ENCODE data around the gene PCDHB13.

- TF ChIP-seq CTCF (conservative IDR thresholded peaks at IDR 0.05 in 1 of 2, IDR thresholded peaks at IDR 0.05 in 1 of 2; ENCODE audit: extremely low read depth in 1 of 2, insufficient read depth in 1 of 2, low read depth in 1 of 2, low read length in 2 of 2) (peak; percentile 63 to 71), EZH2 (IDR thresholded peaks at IDR 0.05; ENCODE audit: borderline replicate concordance, low read length) (no peak)
Measured at GRCh38 chr5:141192110-141192725, 21.5 kb upstream of the PCDHB13 start, which contains the start of gene PCDHB10.
